Lung (tissue), 12 donors: ENCODE data around the gene KRT34. TPM values are rescaled to one million over a fixed set of nuclear protein-coding genes. Genes with fewer than 3 reads are reported as not detected.
"Not testable (repeated sequence)": the region's sequence is repeated elsewhere in the genome, so short reads cannot be mapped to it uniquely, and the experiment has no call there.

Experiments used
- ATAC-seq: fragments of 200-7000 bp; cut with Tn5 transposase; one replicate; pipeline ENCODE4 v1.9.1; 2020; ENCODE audit warnings: moderate number of reproducible peaks; ENCODE audit not compliant: insufficient read depth, low FRiP score
- DNase-seq, 3 donors: peaks; one replicate each; pipeline ENCODE4 v3.0.0-alpha.2; 2013 to 2017
- H3K27ac ChIP-seq, 2 donors: one replicate each; pipeline ENCODE4 v1.5.1; 2013; ENCODE audit warnings: mild to moderate bottlenecking in 2 of 2, moderate library complexity in 2 of 2, control low read depth in 1 of 2, inconsistent platforms in 1 of 2, low read depth in 1 of 2, low read length in 1 of 2
- H3K27me3 ChIP-seq, 3 donors: one replicate each; pipeline ENCODE4 v1.5.1; 2013; ENCODE audit warnings: low read length in 2 of 3; ENCODE audit not compliant: control insufficient read depth in 3 of 3, insufficient read depth in 3 of 3
- H3K36me3 ChIP-seq, 4 donors: one replicate each; pipeline ENCODE4 v1.5.1; 2013; ENCODE audit warnings: low read length in 4 of 4, mild to moderate bottlenecking in 1 of 4, moderate library complexity in 1 of 4; ENCODE audit not compliant: control insufficient read depth in 4 of 4, insufficient read depth in 4 of 4
- H3K4me1 ChIP-seq, 5 donors: one replicate each; pipeline ENCODE4 v1.5.1; 2013; ENCODE audit warnings: low read length in 5 of 5, mild to moderate bottlenecking in 2 of 5, moderate library complexity in 1 of 5; ENCODE audit not compliant: control insufficient read depth in 5 of 5, insufficient read depth in 5 of 5
- H3K4me3 ChIP-seq: one replicate; pipeline ENCODE4 v1.5.1; 2013; ENCODE audit warnings: mild to moderate bottlenecking, control low read depth, moderate library complexity
- H3K9ac ChIP-seq, 2 donors: one replicate each; pipeline ENCODE4 v1.5.1; 2013; ENCODE audit warnings: low read length in 2 of 2, control low read depth in 1 of 2; ENCODE audit not compliant: insufficient read depth in 1 of 2
- H3K9me3 ChIP-seq, 4 donors: one replicate each; pipeline ENCODE4 v1.5.1; 2013; ENCODE audit warnings: low read length in 3 of 4, mild to moderate bottlenecking in 1 of 4, moderate library complexity in 1 of 4; ENCODE audit not compliant: control insufficient read depth in 4 of 4, insufficient read depth in 3 of 4
- CTCF ChIP-seq: IDR thresholded peaks from 2 replicates; pipeline ENCODE4 v1.5.1; 2012; ENCODE audit warnings: mild to moderate bottlenecking; ENCODE audit errors: control extremely low read depth, extremely low read depth
- WGBS, 2 donors: extraction: QIAGEN DNeasy Blood & Tissue Kit; methylation state at CpG; one replicate each; pipeline ENCODE4 v1.1.7; 2013; 5-methylcytosine and 5-hydroxymethylcytosine counted together
- polyA plus RNA-seq, 2 donors: library from polyadenylated mRNA; stranded (reverse); fragments of 200-250 nt; gene quantifications; one replicate each; pipeline ENCODE4 v1.2.1, GENCODE V29; 2013
- total RNA-seq, 2 donors: library from RNA; depleted of rRNA in 1 of 2; stranded (reverse); fragments of >200 nt in 1 of 2; gene quantifications; one replicate each; pipeline ENCODE4 v1.2.1, GENCODE V29; 2014 to 2021
- donor health status: control.
- donor health status: control.
- donor health status: Bipolar disorder and iron deficiency.
- donor health status: healthy.
- donor health status: DM: yes; HTN: yes; CAD: no.

KRT34 gene
- total and polyA plus RNA-seq, 4 donors: not detected

DNA sequence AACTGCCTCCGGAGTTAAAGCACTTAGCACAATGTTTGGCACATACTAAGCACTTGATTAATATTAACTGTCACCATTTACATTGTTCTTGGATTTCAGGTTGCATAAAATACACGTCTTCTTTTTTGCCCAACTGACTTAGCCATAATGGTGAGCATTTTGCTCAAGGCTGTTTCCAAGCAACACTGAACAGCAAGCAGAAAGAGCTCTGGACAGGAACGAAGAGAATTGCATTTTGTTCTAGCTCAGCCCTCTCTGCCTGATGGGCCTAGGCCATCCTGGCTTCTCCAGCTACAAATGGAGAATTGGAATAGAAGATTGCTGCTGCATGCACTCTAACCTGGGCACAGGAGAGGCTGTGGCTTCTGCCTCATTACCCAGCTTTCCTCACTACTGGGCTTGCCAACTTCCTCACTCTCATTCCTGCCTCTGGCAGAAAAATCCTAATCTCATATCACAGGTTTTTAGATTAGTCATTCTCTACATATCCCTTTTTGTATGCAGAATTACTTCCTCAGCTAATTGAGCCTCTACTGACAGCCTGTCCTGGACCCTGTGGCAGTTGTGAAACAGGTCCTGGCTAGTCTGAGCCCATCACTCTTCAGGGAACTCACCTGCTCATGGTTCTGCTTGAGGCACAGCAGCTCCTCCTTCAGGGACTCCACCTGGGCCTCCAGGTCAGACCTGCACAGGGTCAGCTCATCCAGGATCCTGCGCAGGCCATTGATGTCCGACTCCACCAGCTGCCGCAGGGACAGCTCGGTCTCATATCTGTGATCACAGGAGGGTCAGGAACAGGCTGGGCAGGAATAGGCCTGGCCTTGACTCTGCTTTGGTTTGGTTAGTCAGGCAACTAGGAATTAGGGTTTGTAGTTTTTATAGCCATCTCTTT, 34.0 kb downstream of the KRT34 start:
- WGBS, 2 donors: 85 to 88% methylated on average over 7 of the region's 7 CpGs
- Histone ChIP-seq H3K4me1 (no peaks in the 10 kb centered on the region), H3K27me3 (no peaks in the 10 kb centered on the region), H3K4me3 (no peak overlapping the region), H3K36me3 (no peaks in the 10 kb centered on the region), H3K9me3 (peaks cover 0 to 2% (median 0%) of the 10 kb centered on the region in 4 donors), H3K27ac (no peak overlapping the region), H3K9ac (no peak overlapping the region)
- DNase-seq (no peak), ATAC-seq (no peak)
- TF ChIP-seq CTCF: no peak

DNA sequence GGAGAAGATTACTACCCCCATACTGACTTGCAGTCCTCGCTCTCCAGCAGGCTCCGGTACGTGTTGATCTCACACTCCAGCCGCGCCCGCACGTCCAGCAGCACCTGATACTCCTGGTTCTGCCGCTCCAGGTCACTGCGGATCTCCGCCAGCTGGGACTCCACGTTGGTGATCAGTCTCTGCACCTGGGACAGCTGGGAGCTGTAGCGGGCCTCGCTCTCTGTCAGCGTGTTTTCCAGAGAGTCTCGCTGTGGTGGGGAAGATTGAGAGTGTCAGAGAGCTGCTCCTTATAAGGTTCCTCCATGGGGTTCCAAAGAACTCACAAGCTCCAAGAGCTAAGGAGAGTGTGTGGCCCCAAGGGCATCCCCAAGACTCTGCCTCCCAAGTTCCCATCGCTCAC, 35.7 kb downstream of the KRT34 start:
- H3K9ac ChIP-seq: not testable (repeated sequence)
- 93 to 94% methylated on average over 16 of the region's 16 CpGs for WGBS, 2 donors

GRCh38 chr17:41345992-41346391, 36.1 kb downstream of the KRT34 start:
- TF ChIP-seq CTCF: no peak
- DNase-seq: no peak

More for the DNA sequence above, 35.7 kb downstream of the KRT34 start:
- H3K4me3 ChIP-seq, H3K36me3 ChIP-seq, H3K4me1 ChIP-seq, H3K9me3 ChIP-seq, DNase-seq, H3K27me3 ChIP-seq, ATAC-seq, H3K27ac ChIP-seq: not testable (repeated sequence)

GRCh38 chr17:41343029-41343428, 39.1 kb downstream of the KRT34 start:
- Histone ChIP-seq H3K36me3 (no peaks in the 10 kb centered on the region), H3K27me3 (no peaks in the 10 kb centered on the region), H3K9me3 (peaks cover 0 to 6% (median 0%) of the 10 kb centered on the region in 4 donors), H3K27ac (no peak overlapping the region), H3K9ac (no peak overlapping the region), H3K4me3 (no peak overlapping the region), H3K4me1 (peaks cover 0 to 9% (median 0%) of the 10 kb centered on the region in 5 donors)
- DNase-seq (no peak), ATAC-seq (no peak)
- no peak for TF ChIP-seq CTCF
- 86 to 88% methylated on average over 3 of the region's 3 CpGs for WGBS, 2 donors

More at GRCh38 chr17:41345992-41346391, 36.1 kb downstream of the KRT34 start:
- no peak for ATAC-seq
- Histone ChIP-seq H3K9ac (no peak overlapping the region), H3K27ac (no peak overlapping the region), H3K36me3 (no peaks in the 10 kb centered on the region), H3K9me3 (peaks cover 0 to 6% (median 0%) of the 10 kb centered on the region in 4 donors), H3K27me3 (no peaks in the 10 kb centered on the region), H3K4me1 (no peaks in the 10 kb centered on the region), H3K4me3 (no peak overlapping the region)
- WGBS, 2 donors: 91 to 95% methylated on average over 3 of the region's 3 CpGs
